AG20443 (cell line): Measurements from ENCODE around the gene IMPA2.
"Not testable (repeated sequence)": the region's sequence is repeated elsewhere in the genome, so short reads cannot be mapped to it uniquely, and the experiment has no call there.

Source experiments
- DNase-seq: peaks from one replicate; pipeline ENCODE4 v3.0.0; 2012; ENCODE audit warnings: low spot score, mixed read lengths

Gene IMPA2

DNA sequence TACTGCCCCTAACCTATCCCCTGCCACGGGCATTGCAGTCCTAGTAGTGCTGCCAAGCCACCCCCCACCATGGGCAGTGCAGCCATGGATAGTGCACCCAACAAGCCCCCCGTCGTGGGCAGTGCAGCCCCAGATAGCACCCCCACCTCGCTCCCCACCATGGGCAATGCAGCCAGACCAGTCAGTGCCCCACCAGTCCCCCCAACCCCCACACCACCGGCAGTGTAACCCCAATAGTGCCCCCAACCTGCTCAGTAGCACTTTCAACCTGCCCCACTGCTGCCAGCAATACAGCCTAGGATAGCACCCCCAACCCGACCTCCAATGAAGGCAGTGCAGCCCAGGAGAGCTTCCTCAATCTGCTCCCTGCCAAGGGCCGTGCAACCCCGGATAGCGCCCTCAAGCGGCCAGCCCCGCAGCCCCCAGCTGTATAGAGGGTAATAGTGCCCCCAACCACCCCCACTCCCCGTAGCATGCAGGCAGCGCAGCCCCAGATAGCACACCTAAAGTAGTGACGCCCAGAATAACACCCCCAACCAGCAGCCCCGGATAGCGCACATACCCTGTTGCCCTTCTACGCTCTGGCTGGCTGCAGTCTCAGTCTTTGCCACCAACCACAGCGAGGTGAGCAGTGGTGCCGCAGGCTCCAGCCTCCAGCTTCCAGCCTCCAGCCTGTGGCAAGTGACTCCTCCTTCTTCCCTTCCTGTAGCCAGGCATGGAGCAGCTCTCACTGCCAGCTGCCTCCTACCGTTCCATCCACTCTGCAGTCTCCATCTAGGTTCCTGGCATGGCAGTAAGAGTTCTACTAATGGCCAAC, 66.9 kb downstream of the IMPA2 start:
- DNase-seq, result no peak

DNA sequence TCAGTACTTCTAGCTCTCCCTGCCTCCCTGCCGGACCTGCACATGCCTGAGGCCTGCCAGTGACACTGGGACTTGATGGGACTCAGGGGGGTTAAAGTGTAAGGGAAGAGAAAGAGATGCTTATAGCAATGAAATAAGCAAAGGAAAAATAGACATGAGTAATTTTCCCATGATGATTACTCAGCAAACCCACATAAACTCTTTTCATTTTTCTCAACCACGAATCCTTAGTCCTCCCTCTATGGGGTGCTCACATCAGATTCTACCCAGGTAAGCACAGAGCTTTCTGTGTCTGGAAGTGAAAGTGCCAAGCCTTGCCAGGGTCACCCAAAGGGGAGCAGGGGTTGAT, 67.5 kb downstream of the IMPA2 start:
- DNase-seq, result peak; percentile 35

DNA sequence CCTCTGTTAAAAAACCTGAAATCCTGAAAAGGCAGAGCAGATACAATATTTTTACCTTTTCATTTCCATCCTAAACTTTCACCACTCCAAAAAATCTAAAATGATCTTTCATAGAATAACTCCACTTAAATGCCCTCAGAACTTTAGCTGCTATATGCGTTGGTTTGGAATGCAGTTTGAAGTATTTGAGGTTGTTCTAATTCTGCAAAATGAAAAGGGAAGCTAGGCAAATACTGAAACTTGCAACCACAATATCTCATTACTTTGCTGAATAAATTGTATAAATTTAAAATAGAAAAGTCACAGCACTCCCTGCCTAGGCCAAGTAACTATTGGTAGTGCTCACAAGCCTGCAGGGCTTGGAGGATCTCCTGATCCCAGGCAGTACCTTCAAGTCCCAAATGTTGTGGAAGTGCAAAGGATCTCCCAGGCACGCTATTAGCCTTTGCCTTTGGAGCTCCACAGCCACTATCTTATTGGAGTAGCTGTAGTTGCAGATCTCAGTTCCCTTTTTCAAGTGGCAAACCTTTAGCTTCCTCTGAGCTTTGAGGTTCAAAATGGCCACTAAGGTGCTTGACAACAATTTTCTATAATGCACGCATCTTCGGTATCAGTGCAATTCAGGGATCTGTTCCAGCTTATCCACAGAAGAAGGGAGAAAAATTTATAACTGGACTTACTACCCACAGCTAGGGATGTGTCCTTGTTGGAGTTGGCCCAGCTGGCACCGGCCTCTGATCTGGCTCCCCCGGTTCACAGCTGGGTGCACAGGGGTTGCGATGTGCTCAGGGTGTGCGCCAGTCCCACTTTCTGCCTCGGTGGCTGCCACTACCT, 68.9 kb downstream of the IMPA2 start:
- DNase-seq, result no peak

- no peak for DNase-seq
Observed at GRCh38 chr18:12052866-12053265, 71.6 kb downstream of the IMPA2 start.

DNA sequence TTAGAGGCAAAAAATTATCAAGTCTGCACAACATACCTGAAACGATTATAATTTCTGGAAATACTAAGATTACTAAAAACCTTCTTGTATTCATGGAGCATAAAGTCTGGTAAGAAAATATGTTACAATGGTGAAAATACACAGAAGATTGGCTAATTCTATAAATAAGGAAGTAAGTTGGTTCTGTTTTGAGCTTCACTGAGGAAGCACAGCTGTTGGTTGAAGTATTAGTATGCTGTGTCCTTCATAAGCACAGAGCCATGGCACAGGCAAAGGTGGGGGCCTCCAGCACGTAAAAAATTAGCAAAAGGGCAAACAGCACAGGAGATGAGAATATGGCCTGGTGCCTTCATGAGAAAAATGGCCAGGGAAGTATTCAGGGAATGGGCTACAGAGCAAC, 72.0 kb downstream of the IMPA2 start:
- DNase-seq, result no peak

GRCh38 chr18:12056034-12056883, 75.0 kb downstream of the IMPA2 start:
- DNase-seq, result no peak

- no peak for DNase-seq
Observed at GRCh38 chr18:12056884-12057402, 75.6 kb downstream of the IMPA2 start.

GRCh38 chr18:12057419-12058039, 76.2 kb downstream of the IMPA2 start:
- no peak for DNase-seq

- DNase-seq, result no peak
Observed at GRCh38 chr18:12059334-12060181, 78.3 kb downstream of the IMPA2 start.

GRCh38 chr18:12060182-12060870, 79.0 kb downstream of the IMPA2 start:
- DNase-seq, result no peak

- no peak for DNase-seq
Observed at GRCh38 chr18:12061685-12062084, 80.4 kb downstream of the IMPA2 start.

DNA sequence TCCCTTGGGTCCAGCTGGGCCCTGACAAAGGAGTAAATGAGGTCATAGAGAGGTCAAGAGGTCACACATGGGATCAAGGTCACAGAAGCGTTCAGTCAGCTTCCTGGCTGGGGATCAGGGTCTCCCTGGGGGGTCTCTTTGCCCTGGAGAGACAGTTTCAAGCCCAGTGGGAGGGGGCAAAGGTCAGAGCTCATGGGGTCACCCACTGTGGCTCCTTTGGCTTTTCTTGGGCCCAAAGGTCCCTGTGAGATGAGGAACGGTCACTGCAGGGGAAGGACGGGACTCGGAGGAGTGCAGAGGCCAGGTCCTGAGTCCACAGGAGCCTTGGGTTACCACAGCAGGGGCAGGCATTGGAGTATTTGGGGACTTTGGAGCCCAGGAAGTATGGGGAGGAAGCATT, 81.7 kb downstream of the IMPA2 start:
- DNase-seq, result no peak

- no peak for DNase-seq
Observed at GRCh38 chr18:12064086-12064763, 82.9 kb downstream of the IMPA2 start.

DNA sequence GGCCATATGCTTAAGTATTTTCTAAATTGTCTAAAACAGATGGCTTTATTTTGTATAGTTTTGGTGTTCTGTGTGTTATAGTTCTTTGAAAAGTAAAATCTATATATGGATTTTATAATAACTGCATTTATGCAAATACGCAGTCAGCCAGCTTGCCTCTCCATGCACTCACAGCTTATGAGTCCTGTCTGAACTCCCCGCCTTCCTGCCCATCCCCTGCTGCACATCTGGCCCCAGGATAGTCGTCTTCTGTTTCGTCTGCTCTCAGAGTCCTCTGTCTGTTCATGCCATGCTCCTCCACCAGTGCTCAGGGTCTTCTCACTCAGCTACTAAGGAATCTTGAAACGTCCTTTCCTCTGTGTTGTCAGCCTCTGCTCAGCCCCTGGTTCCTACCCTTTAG, 84.1 kb downstream of the IMPA2 start:
- no peak for DNase-seq

- DNase-seq, result no peak
Observed at GRCh38 chr18:12066910-12067511, 85.7 kb downstream of the IMPA2 start.

DNA sequence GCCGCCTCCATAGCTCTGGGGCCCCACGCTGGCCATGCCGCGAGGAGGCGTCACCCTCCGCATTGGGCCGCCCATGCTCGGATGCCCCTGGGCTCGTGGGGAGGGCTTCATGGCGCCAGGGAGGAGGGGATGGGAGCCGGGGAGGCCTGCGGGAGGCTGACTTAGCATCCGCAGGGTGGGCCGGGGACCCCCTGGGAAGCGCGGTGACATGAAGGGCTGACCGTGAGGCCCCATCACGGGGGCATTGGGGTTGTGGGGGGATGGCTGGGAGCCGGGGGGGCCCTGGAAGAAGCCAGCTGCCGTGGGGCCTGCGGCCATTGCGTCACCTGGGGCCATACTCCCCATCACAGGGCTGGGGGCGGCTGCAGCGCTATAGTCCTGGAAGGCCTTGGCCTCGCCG, 86.4 kb downstream of the IMPA2 start:
- no peak for DNase-seq

DNA sequence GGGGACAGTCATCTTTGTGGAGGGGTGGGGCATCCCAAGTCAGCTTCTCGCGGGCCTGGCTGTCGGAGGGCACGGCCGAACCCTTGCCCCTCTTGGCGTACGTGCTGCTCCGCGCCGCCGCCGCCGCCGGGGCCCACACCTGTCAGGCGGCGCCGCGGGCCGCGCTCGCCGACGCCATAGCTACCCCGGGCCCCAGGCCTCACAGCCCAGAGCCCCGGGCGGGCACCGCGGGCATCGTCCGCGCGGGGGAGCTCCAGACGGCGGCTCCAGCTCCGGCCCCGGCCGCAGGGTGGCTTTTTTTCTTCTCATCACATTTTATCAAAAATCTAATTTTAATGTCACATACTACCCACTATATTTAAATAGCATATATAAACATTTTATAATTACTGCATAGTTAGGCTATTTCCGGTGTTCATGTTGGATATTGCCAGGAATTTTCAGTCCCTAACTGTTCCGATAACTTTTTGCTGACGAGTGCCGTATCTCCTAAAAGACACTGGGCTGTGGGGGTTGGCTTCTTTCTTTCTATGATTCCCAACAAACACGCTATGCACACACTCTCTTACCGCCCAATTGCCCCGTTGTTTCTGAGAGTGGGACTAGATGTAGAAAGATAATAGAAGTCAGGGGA, 87.1 kb downstream of the IMPA2 start:
- not testable (repeated sequence) for DNase-seq

DNA sequence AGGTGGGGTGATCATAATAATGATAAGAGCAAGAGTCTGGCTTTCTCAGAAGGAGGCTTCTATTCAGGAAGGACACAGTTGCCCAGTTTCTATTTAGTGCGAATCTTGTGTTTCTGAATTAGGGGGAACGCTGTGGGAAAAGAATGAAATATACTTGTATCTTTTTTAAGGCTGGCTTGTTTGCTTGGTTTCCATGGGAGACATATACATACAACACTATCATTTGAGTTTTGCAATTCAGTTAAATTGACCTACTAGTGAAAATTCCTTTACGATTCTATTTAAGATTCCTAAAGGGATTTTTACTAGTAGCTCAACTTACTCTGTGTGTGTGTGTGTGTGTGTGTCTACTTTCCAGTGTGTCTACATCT, 87.6 kb downstream of the IMPA2 start:
- DNase-seq, result no peak

GRCh38 chr18:12071066-12071465, 89.8 kb downstream of the IMPA2 start:
- DNase-seq, result not testable (repeated sequence)
